HepG2 (cell line): ENCODE results near the gene MSI2. TPM values are rescaled to one million over a fixed set of nuclear protein-coding genes. Genes with fewer than 3 reads are reported as not detected.

Experiments
- ATAC-seq: fragments of 200-7000 bp; cut with Tn5 transposase; 3 replicates; pipeline ENCODE4 v1.9.1; 2020; ENCODE audit warnings: mild to moderate bottlenecking, moderate library complexity
- BruUV-seq: library from RNA; stranded (reverse); fragments of 400-500 nt; replicated peaks from 2 replicates; lab custom pipeline; 2021; lab: Mats Ljungman, UMichigan
- CTCF ChIA-PET: fragments of 300-600 bp; formaldehyde crosslinking; extraction: SDS; loops from one replicate; lab custom pipeline; 2021; ENCODE audit warnings: low total read pairs, inconsistent platforms, low intra/inter-chr PET ratio; lab: Yijun Ruan, JAX
- POLR2A ChIA-PET: fragments of 350-600 bp; sonication (Branson Sonifier 250); formaldehyde crosslinking; loops from one replicate; lab custom pipeline; 2020; ENCODE audit warnings: antibody characterized with exemption, inconsistent platforms; lab: Yijun Ruan, JAX
- DNase-seq: peaks from one replicate; pipeline ENCODE4 v3.0.0-alpha.2; 2015; ENCODE audit warnings: low spot score
- FAIRE-seq: peaks from 3 replicates; lab custom pipeline; 2011; peaks lifted over from hg19 to GRCh38; lab: Jason Lieb, UNC
- H2AFZ ChIP-seq: one replicate; pipeline ENCODE4 v1.6.1; 2011; ENCODE audit warnings: low read length, inconsistent platforms
- H3K27ac ChIP-seq: fragments of 300-600 bp; 3 replicates; pipeline ENCODE4 v1.8.0; 2011; ENCODE audit warnings: mixed run types, mild to moderate bottlenecking, mixed read lengths, low read length, inconsistent platforms; ENCODE audit not compliant: insufficient read depth; ENCODE audit errors: extremely low read length
- H3K27me3 ChIP-seq, 2 experiments: fragments of 200-600 bp in 1 of 2; 2 replicates in 1 of 2; 3 replicates in 1 of 2; pipeline versions ENCODE4 v1.6.0 to v1.8.0; 2011; ENCODE audit warnings: low read length in 2 of 2, mild to moderate bottlenecking in 2 of 2, moderate library complexity in 2 of 2, inconsistent platforms in 1 of 2; ENCODE audit not compliant: insufficient read depth in 2 of 2, control insufficient read depth in 1 of 2
- H3K36me3 ChIP-seq, 2 experiments: fragments of 200-600 bp in 1 of 2; replicated peaks in 1 of 2; 2 replicates in 1 of 2; 3 replicates in 1 of 2; pipeline versions ENCODE4 v1.5.1 to v1.8.0; 2011; ENCODE audit warnings: low read length in 2 of 2, inconsistent platforms in 1 of 2; ENCODE audit not compliant: insufficient read depth in 2 of 2, control insufficient read depth in 1 of 2
- H3K4me1 ChIP-seq: 2 replicates; pipeline ENCODE4 v1.5.1; 2012; ENCODE audit warnings: low read length, inconsistent platforms; ENCODE audit not compliant: insufficient read depth
- H3K4me2 ChIP-seq: 2 replicates; pipeline ENCODE4 v1.6.0; 2011; ENCODE audit warnings: low read depth, low read length, inconsistent platforms
- H3K4me3 ChIP-seq, 3 experiments: fragments of 200-600 bp in 1 of 3; sonication (generic), shearing (Covaris generic) in 1 of 3; replicated peaks in 1 of 3; 2 replicates each; pipeline ENCODE4 v1.5.1; 2011 to 2016; ENCODE audit warnings: low read length in 3 of 3, inconsistent platforms in 2 of 3, low read depth in 2 of 3, mild to moderate bottlenecking in 2 of 3, control low read depth in 1 of 3, mixed read lengths in 1 of 3; ENCODE audit not compliant: insufficient read depth in 1 of 3
- H3K79me2 ChIP-seq: one replicate; pipeline ENCODE4 v1.6.1; 2011; ENCODE audit warnings: low read length, inconsistent platforms; ENCODE audit not compliant: insufficient read depth
- H3K9ac ChIP-seq: 2 replicates; pipeline ENCODE4 v1.6.0; 2011; ENCODE audit warnings: mild to moderate bottlenecking, low read depth, low read length, inconsistent platforms; ENCODE audit not compliant: insufficient read depth
- H3K9me3 ChIP-seq: 2 replicates; pipeline ENCODE4 v1.5.1; 2012; ENCODE audit warnings: mild to moderate bottlenecking, low read length
- H4K20me1 ChIP-seq: 2 replicates; pipeline ENCODE4 v1.6.0; 2011; ENCODE audit warnings: inconsistent platforms, mild to moderate bottlenecking, low read length, moderate library complexity; ENCODE audit not compliant: insufficient read depth
- AKAP8 ChIP-seq: sonication (generic); formaldehyde crosslinking; IDR thresholded peaks from 2 replicates; pipeline ENCODE4 v1.5.1; 2020; ENCODE audit warnings: mild to moderate bottlenecking, missing genetic modification reagents
- AKNA ChIP-seq: sonication (generic); formaldehyde crosslinking; IDR thresholded peaks from 2 replicates; pipeline ENCODE4 v1.4.0; 2020; ENCODE audit warnings: missing genetic modification reagents, borderline replicate concordance
- BCL6 ChIP-seq: IDR thresholded peaks from 2 replicates; pipeline ENCODE4 v1.6.1; 2016; ENCODE audit warnings: missing genetic modification reagents, missing compliant biosample characterization
- BRCA1 ChIP-seq: sonication (generic); formaldehyde crosslinking; IDR thresholded peaks from 2 replicates; pipeline ENCODE4 v1.4.0; 2020; ENCODE audit warnings: missing genetic modification reagents
- GATAD1 ChIP-seq: IDR thresholded peaks from 2 replicates; pipeline ENCODE4 v1.6.1; 2016; ENCODE audit warnings: missing genetic modification reagents, missing compliant biosample characterization
- SIN3B ChIP-seq: fragments of 150-350 bp; IDR thresholded peaks from 2 replicates; pipeline ENCODE4 v1.6.1; 2014; ENCODE audit warnings: low read length
- SMYD3 ChIP-seq: sonication (generic); formaldehyde crosslinking; IDR thresholded peaks from 2 replicates; pipeline ENCODE4 v1.8.1; 2023; ENCODE audit warnings: mild to moderate bottlenecking, missing genetic modification reagents
- ZBTB42 ChIP-seq: sonication (generic); formaldehyde crosslinking; IDR thresholded peaks from 2 replicates; pipeline ENCODE4 v1.5.0; 2020; ENCODE audit warnings: mild to moderate bottlenecking, missing genetic modification reagents
- ZNF180 ChIP-seq: sonication (generic); formaldehyde crosslinking; IDR thresholded peaks from 2 replicates; pipeline ENCODE4 v1.4.0; 2020; ENCODE audit warnings: low read depth, missing genetic modification reagents, borderline replicate concordance
- ZNF251 ChIP-seq: sonication (generic); formaldehyde crosslinking; IDR thresholded peaks from 2 replicates; pipeline ENCODE4 v1.9.0; 2021; ENCODE audit warnings: mild to moderate bottlenecking, missing genetic modification reagents
- ZNF7 ChIP-seq: IDR thresholded peaks from 2 replicates; pipeline ENCODE4 v1.6.1; 2016; ENCODE audit warnings: missing biosample characterization, missing genetic modification reagents
- WGBS: methylation state at CpG from one replicate; pipeline ENCODE4 v1.1.6; 2017; ENCODE audit warnings: low lambda C conversion rate; 5-methylcytosine and 5-hydroxymethylcytosine counted together
- in situ Hi-C: cut with HindIII; loops from 2 replicates; pipeline ENCODE4 v1.10.0; 2017; ENCODE audit warnings: low pct_unique_long_range_greater_than_20kb; ENCODE audit not compliant: extremely low pct_ligation_motif_present
- intact Hi-C: fragments of 100-400 bp; cut with micrococcal nuclease; formaldehyde crosslinking; loops from one replicate; pipeline ENCODE4 v1.10.0; 2022; ENCODE audit not compliant: unreplicated experiment
- polyA plus RNA-seq, 8 experiments: library from polyadenylated mRNA; depleted of rRNA in 3 of 8; stranded (reverse) in 7 of 8; unstranded in 1 of 8; fragments of >200 nt; fragmentation: Illumina TruSeq in 4 of 8; extraction: Trizol in 4 of 8; gene quantifications; 2 replicates each; pipeline versions ENCODE4 v1.2.1 to v1.2.3, GENCODE V29; 2011 to 2016; ENCODE audit warnings: low read depth in 4 of 8, missing spikeins in 1 of 8, mixed read lengths in 1 of 8; ENCODE audit not compliant: insufficient read depth in 1 of 8
- total RNA-seq, 5 experiments: library from RNA; depleted of rRNA; stranded (reverse); fragments of >200 nt; fragmentation: Illumina TruSeq; extraction: Trizol; gene quantifications; 2 replicates each; pipeline ENCODE4 v1.2.3, GENCODE V29; 2016; ENCODE audit warnings: low read depth in 1 of 5

The MSI2 gene
- total and polyA plus RNA-seq, 2 of the 13 experiments (the other 11 are each of a cell fraction or from before 2014, with no cell fraction given): 77.5 to 78.4 TPM

GRCh38 chr17:57544401-57544800 lies 288.1 kb downstream of the MSI2 start:
- Histone ChIP-seq H4K20me1 (no peaks in the 10 kb centered on the region), H3K9me3 (no peaks in the 10 kb centered on the region), H3K4me1 (peaks cover 84% of the 10 kb centered on the region), H3K4me2 (no peak overlapping the region), H3K36me3 (peaks cover 1 to 3% of the 10 kb centered on the region in 2 experiments; a peak in 3 of 5 replicates), H3K27me3 (no peaks in the 10 kb centered on the region), H2AFZ (no peak overlapping the region), H3K27ac (no peak overlapping the region), H3K79me2 (peaks cover 3% of the 10 kb centered on the region), H3K4me3 (no peak overlapping the region), H3K9ac (no peak overlapping the region)
- no TSS peak for BruUV-seq
- WGBS: 97% methylated on average over 5 of the region's 5 CpGs
- FAIRE-seq: no peak
- intact Hi-C loops: no loop called here
- ChIA-PET CTCF (no interaction called here), POLR2A (no interaction called here)
- no peak for DNase-seq
- in situ Hi-C loops: no loop called here
- no peak for ATAC-seq
- TF ChIP-seq ZNF251 (CRISPR knock-in tag) (no peak), BRCA1 (CRISPR knock-in tag) (no peak), AKAP8 (CRISPR knock-in tag) (no peak), ZNF180 (no peak), ZBTB42 (no peak), ZNF7 (CRISPR knock-in tag) (no peak), AKNA (CRISPR knock-in tag) (no peak), SIN3B (no peak), SMYD3 (CRISPR knock-in tag) (no peak), GATAD1 (CRISPR knock-in tag) (no peak), BCL6 (no peak)
